NCI-H2029 (cell line): ENCODE data around the gene TAS1R1.
A peak's percentile ranks its signal among the peaks of the same experiment; 100 is the strongest.
"Not testable (repeated sequence)": the region's sequence is repeated elsewhere in the genome, so short reads cannot be mapped to it uniquely, and the experiment has no call there.

Experiments
- DNase-seq: peaks from one replicate; lab custom pipeline; 2025; lab: John Stamatoyannopoulos, UW

The TAS1R1 gene

GRCh38 chr1:6521536-6521935, 33.6 kb upstream of the TAS1R1 start:
- no peak for DNase-seq

DNA sequence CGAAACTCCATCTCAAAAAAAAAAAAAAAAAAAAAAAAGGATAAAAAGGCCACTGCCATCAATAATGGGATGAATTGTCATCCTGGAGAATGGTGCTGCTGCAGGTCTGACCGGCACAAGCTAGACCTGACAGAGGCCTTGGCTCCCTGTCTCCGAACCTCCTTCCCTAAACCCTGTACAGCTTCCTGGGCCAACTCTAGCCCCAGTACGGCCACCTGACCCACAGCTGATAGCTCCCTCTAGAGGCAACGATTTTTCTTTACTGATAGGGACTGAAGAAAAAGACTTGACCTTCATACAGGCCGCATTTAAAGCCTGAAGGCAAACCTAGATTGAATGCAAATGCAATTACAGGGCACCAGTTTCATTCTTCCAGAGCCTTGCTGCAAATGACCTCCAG, 31.5 kb upstream of the TAS1R1 start:
- DNase-seq, result no peak

DNA sequence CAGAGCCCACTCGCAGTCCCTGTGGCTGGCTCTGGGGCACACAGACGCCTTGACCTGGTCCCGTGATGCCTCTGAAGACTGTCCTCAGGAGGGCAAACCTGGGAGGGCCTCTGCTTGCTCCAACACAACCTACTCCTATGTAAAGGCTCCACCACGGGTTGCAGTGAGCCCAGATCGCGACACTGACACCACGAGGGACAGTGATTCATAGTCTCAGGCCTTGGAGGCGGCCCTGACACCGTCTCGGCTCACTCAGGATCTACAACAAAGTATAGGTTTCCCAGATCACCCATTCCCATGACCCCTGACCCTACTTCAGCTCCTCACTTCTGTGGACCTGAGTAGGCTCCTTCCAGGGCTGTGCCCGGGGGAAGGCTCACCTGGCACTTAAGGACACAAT, 28.8 kb upstream of the TAS1R1 start:
- DNase-seq, result no peak

DNA sequence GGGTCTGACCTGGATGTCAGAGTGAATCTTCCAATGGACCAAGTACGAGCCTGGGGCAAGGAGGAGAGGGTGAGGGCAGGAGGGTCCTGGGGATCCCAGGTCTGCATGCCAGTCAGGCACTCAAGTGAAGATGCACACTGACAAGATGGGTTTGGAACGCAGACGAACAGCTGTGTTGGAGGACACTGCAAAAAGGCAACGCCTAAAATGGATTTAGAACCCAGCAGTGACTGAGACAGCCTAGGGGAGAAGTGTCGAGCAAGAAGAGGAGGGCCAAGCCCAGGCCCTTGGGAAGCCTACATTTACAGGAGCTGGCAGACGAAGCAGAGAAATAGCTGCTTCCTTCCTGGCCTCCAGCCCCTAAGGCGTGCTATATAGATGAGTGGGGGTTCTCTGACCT, 26.6 kb upstream of the TAS1R1 start:
- no peak for DNase-seq

DNA sequence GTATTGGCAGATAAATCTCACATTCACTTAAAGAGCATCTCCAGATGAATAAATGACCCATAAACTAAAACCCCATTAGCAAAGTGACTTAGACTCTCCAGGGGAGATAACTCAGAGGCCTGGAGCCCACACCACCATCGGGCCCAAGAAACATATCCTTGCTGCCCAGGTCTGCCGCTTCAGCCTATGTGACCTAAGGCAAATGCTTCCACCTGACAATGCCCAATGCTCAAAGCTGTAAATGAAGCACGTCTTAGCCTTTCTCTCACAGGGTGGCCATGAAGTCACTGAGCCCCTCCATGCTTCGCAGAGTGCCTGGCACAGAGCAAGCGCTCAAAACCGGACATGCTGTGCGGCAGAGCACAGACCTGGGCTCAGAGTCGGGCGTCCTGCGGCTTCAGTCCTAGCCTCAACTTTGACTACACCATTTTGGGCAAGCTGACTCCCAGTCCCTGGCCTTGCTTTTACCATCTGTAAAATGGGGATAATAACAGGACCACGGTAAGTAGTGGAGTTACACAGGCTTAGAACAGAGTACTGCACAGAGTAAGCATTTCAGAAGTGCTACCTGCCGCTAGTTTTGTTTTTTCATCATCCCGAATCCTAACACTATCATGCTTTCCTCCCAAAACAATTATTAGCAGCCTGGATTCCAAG, 24.5 kb upstream of the TAS1R1 start:
- DNase-seq, result no peak

- DNase-seq, result no peak
Measured at GRCh38 chr1:6531996-6532395, 23.1 kb upstream of the TAS1R1 start.

- no peak for DNase-seq
Measured at GRCh38 chr1:6534248-6534822, 20.8 kb upstream of the TAS1R1 start.

GRCh38 chr1:6535214-6535613, 19.9 kb upstream of the TAS1R1 start:
- no peak for DNase-seq

DNA sequence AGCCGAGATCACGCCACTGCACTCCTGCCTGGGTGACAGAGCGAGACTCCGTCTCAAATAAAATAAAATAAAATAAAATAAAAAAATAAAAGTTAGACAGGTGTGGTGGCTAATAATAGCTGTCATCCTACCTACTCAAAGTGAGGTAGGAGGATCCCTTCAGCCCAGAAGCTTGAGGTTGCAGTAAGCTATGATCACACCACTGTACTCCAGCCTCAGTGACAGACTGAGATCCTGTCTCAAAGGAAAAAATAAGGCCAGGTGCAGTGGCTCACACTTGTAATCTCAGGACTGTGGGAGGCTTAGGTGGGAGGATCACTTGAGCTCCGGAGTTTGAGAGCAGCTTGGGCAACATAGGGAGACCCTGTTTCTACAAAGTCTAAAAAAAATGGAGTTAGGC, 18.8 kb upstream of the TAS1R1 start:
- no peak for DNase-seq

- DNase-seq, result no peak
Measured at GRCh38 chr1:6538956-6539355, 16.2 kb upstream of the TAS1R1 start.

GRCh38 chr1:6544831-6545230, 10.3 kb upstream of the TAS1R1 start:
- no peak for DNase-seq

DNA sequence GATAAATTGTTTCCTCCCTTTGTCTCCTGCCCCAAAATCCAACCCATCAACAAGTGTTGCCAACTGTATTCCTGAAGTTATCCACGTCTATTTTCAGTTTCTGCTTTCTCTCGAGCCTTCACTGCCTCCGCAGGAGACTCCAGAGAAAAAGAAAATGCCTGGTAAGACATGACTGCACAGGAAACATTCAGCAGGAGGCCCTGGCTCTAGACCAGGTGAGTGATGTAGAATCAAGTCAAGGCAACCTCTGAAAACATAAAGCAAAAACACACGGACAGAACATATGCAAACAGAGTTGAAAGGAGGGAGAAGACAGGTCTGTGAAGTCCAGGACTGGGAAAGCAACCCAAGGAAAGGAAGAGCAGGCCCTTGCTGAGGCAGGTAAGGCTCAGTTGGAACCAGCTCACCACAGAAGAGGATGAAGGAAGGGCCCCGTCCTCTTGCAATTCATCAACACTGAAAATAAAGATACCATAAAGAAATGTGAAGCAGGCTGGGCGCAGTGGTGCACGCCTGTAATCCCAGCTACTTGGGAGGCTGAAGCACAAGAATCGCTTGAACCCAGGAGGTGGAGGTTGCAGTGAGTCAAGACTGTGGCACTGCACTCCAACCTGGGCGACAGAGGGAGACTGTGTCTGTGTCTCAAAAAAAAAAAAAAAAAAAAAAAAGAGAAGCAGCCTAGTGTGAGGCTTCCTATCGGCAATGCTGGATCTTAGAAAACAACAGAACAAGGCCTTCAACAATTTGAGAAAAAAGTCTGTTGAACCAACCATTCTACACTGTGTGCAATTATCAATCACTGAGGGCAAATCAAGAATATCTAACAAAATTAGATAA, 9.6 kb upstream of the TAS1R1 start:
- DNase-seq, result no peak

DNA sequence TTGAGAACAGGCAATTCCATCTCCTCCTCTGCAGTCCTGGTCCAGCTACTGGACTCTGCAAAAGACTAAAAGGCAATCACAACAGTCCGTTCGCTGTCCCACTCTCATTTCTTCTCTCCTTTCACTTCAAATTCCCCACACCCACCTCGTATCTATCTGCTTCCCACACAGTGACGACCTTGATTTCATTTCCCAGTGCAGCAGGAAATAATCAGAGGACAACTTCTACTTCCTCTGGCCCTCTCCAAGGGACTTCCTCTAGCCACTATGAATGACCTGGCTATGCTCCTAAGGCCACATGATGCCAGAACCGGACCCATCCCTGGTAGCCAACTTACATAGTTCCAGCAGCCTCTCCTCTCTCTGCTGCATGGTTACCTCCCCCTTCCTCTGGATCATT, 8.8 kb upstream of the TAS1R1 start:
- no peak for DNase-seq

GRCh38 chr1:6547301-6547700, 7.8 kb upstream of the TAS1R1 start:
- DNase-seq, result no peak

DNA sequence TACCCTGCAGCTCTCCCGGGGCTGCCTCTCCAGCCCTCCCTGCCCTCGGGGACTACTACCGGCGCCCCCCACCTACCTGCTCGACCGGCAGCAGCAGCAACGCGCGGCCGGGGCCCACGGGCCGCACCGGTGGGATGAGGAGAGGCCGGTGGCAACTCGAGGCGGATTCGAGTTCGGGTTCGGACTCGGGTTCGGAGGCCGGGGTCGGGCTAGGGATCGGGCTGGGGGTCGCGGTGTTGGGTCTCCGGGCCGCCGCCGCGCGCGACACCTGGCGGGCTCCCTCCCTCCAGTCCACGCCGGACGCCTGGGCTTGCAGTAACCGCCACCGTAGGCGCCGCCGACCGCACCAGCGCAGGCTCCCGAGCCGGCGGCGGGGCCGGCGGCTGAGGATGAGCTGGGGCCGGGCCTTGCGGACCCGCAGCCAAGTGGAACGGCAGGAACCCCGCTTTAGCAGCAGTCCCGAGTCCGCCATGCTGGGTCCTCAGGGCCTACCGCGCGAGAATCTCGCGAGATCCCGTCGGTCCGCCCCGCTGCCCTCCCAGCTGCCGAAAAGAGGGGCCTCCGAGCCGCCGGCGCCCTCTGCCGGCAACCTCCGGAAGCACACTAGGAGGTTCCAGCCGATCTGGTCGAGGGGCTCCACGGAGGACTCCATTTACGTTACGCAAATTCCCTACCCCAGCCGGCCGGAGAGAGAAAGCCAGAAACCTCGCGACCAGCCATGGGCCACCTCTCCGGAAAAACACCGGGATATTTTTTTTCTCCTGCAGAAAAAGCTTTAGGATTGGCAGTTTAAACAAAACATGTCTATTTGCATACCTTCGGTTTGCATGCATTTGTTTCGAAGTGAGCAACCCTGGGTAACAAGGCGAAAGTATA, 838 bp upstream of the TAS1R1 start, which contains the start of gene NOL9:
Gene NOL9 (minus strand): TSS at position 483 of the 876 bp plus-strand sequence. CDS start 11 bp downstream, at position 472.
- peak; percentile 80 for DNase-seq

GRCh38 chr1:6557597-6557996, 2.5 kb downstream of the TAS1R1 start:
- no peak for DNase-seq

DNA sequence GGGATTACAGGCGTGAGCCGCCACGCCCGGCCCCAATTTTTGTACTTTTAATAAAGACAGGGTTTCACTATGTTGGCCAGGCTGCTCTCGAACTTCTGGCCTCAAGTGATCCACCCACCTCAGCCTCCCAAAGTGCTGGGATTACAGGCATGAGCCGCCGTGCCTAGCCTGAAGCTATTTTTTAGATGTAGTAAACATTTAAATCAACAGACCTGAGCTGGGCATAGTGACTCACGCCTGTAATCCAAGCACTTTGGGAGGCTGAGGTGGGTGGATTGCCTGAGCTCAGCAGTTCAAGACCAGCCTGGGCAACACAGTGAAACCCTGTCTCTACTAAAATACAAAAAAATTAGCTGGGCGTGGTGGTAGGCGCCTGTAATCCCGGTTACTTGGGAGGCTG, 4.1 kb downstream of the TAS1R1 start:
- DNase-seq, result not testable (repeated sequence)

GRCh38 chr1:6560267-6560666, 5.2 kb downstream of the TAS1R1 start:
- no peak for DNase-seq

GRCh38 chr1:6569033-6569432, 13.9 kb downstream of the TAS1R1 start:
- no peak for DNase-seq

DNA sequence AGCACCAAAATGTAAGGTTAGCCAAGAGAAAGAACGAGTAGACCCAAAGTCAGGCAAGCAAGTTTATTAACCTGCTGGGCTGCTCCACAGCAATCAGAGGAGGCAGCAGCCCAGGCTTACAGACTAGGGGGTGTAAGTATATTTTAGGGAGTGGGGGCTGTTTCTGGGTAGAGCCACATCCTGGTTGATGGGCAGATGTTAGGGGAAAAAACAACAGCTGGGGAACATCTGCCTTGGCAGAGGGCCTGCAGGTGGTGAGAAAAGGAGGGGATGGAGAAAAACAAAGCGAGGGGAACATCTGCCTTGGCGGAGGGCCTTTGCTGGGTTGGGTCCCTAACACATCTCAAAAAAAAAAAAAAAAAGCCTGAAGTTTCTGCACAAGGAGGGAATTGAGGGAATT, 15.0 kb downstream of the TAS1R1 start:
- DNase-seq, result no peak

DNA sequence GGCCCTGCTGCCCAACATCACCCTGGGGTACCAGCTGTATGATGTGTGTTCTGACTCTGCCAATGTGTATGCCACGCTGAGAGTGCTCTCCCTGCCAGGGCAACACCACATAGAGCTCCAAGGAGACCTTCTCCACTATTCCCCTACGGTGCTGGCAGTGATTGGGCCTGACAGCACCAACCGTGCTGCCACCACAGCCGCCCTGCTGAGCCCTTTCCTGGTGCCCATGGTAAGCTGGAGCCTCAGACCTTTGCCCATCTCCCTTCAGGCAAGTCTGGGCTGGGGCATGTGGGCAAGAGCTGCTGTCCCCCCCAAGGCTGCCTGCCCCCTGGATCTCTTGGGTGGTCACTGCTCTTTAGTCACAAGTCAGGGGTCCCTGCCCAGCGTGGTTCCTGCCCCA, 15.9 kb downstream of the TAS1R1 start:
- no peak for DNase-seq
